Measurements from ENCODE around the gene TOR3A.
A peak's percentile ranks its signal among the peaks of the same experiment; 100 is the strongest.
"Not testable (repeated sequence)": the region's sequence is repeated elsewhere in the genome, so short reads cannot be mapped to it uniquely, and the experiment has no call there.

TOR3A gene

GRCh38 chr1:179124873-179125272 lies 43.0 kb downstream of the TOR3A start:
- no peak overlapping the region for H3K4me3 ChIP-seq (ENCODE audit: low read length)
- TF ChIP-seq CTCF (conservative IDR thresholded peaks at IDR 0.05; ENCODE audit: low read depth, low read length), result no peak
- DNase-seq (ENCODE audit: low read depth), result no peak

- H3K4me3 ChIP-seq (ENCODE audit: low read length), result peak overlapping the region; percentile 2
- TF ChIP-seq CTCF (conservative IDR thresholded peaks at IDR 0.05; ENCODE audit: low read depth, low read length), result no peak
- no peak for DNase-seq (ENCODE audit: low read depth)
These were observed 44.6 kb downstream of the TOR3A start for GRCh38 chr1:179126338-179127060.

- no peak for TF ChIP-seq CTCF (conservative IDR thresholded peaks at IDR 0.05; ENCODE audit: low read depth, low read length)
- no peak overlapping the region for H3K4me3 ChIP-seq (ENCODE audit: low read length)
- no peak for DNase-seq (ENCODE audit: low read depth)
These were observed 45.5 kb downstream of the TOR3A start for GRCh38 chr1:179127163-179127895.

- no peak for DNase-seq (ENCODE audit: low read depth)
- no peak for TF ChIP-seq CTCF (conservative IDR thresholded peaks at IDR 0.05; ENCODE audit: low read depth, low read length)
- H3K4me3 ChIP-seq (ENCODE audit: low read length), result no peak overlapping the region
These were observed 46.6 kb downstream of the TOR3A start for GRCh38 chr1:179128520-179128919.

- no peak for TF ChIP-seq CTCF (conservative IDR thresholded peaks at IDR 0.05; ENCODE audit: low read depth, low read length)
- no peak overlapping the region for H3K4me3 ChIP-seq (ENCODE audit: low read length)
- DNase-seq (ENCODE audit: low read depth), result no peak
These were observed 48.0 kb downstream of the TOR3A start for GRCh38 chr1:179129702-179130473.

GRCh38 chr1:179135168-179135567 lies 53.3 kb downstream of the TOR3A start:
- H3K4me3 ChIP-seq (ENCODE audit: low read length); DNase-seq (ENCODE audit: low read depth): not testable (repeated sequence)

GRCh38 chr1:179135707-179136106 lies 53.8 kb downstream of the TOR3A start:
- H3K4me3 ChIP-seq (ENCODE audit: low read length); DNase-seq (ENCODE audit: low read depth): not testable (repeated sequence)
